ENCODE data around the gene ITGB8.

ITGB8 gene

GRCh38 chr7:20394284-20394683 lies 63.6 kb downstream of the ITGB8 start:
- DNase-seq (ENCODE audit: extremely low read depth, low read depth): no peak
- no peak for TF ChIP-seq CTCF (IDR thresholded peaks at IDR 0.05; ENCODE audit: low read depth, low read length)

GRCh38 chr7:20395104-20395503 lies 64.4 kb downstream of the ITGB8 start:
- DNase-seq (ENCODE audit: extremely low read depth, low read depth): no peak
- TF ChIP-seq CTCF (IDR thresholded peaks at IDR 0.05; ENCODE audit: low read depth, low read length): no peak

- no peak for DNase-seq (ENCODE audit: extremely low read depth, low read depth)
- TF ChIP-seq CTCF (IDR thresholded peaks at IDR 0.05; ENCODE audit: low read depth, low read length): no peak
Observed at GRCh38 chr7:20395511-20395910, 64.8 kb downstream of the ITGB8 start.

- TF ChIP-seq CTCF (IDR thresholded peaks at IDR 0.05; ENCODE audit: low read depth, low read length): no peak
- DNase-seq (ENCODE audit: extremely low read depth, low read depth): no peak
Observed at GRCh38 chr7:20399521-20399920, 68.8 kb downstream of the ITGB8 start.

- TF ChIP-seq CTCF (IDR thresholded peaks at IDR 0.05; ENCODE audit: low read depth, low read length): no peak
- no peak for DNase-seq (ENCODE audit: extremely low read depth, low read depth)
Observed at GRCh38 chr7:20401861-20402746, 71.4 kb downstream of the ITGB8 start.

GRCh38 chr7:20402747-20403230 lies 72.1 kb downstream of the ITGB8 start:
- TF ChIP-seq CTCF (IDR thresholded peaks at IDR 0.05; ENCODE audit: low read depth, low read length): peak; percentile 43
- no peak for DNase-seq (ENCODE audit: extremely low read depth, low read depth)

GRCh38 chr7:20403331-20403730 lies 72.6 kb downstream of the ITGB8 start:
- TF ChIP-seq CTCF (IDR thresholded peaks at IDR 0.05; ENCODE audit: low read depth, low read length): no peak
- peak; percentile 41 for DNase-seq (ENCODE audit: extremely low read depth, low read depth)
